Tibial artery (tissue), 4 donors: ENCODE data around the gene RPTOR.
"Not testable (repeated sequence)": the region's sequence is repeated elsewhere in the genome, so short reads cannot be mapped to it uniquely, and the experiment has no call there.

Experiments used
- DNase-seq, 2 donors: peaks; one replicate each; pipeline ENCODE4 v3.0.0-alpha.2; 2019
- H3K27ac ChIP-seq, 2 donors: fragments of 200-600 bp; sonication (generic) in 1 of 2; 1 replicate in 1 of 2; 2 replicates in 1 of 2; pipeline ENCODE4 v1.5.1; 2018 to 2019; ENCODE audit warnings: mild to moderate bottlenecking in 1 of 2
- H3K27me3 ChIP-seq, 2 donors: fragments of 200-600 bp; sonication (generic) in 1 of 2; one replicate each; pipeline versions ENCODE4 v1.5.1 to v1.6.0; 2016 to 2019
- H3K36me3 ChIP-seq, 3 donors: fragments of 200-600 bp; sonication (generic) in 2 of 3; one replicate each; pipeline ENCODE4 v1.5.1; 2016 to 2019; ENCODE audit warnings: mild to moderate bottlenecking in 2 of 3
- H3K4me1 ChIP-seq, 4 donors: fragments of 200-600 bp; sonication (generic) in 2 of 4; 1 replicate in 3 of 4; 2 replicates in 1 of 4; pipeline ENCODE4 v1.5.1; 2016 to 2019
- H3K4me3 ChIP-seq, 2 donors: fragments of 200-600 bp; sonication (generic) in 1 of 2; 1 replicate in 1 of 2; 2 replicates in 1 of 2; pipeline ENCODE4 v1.5.1; 2018 to 2019; ENCODE audit warnings: mild to moderate bottlenecking in 2 of 2
- H3K9me3 ChIP-seq, 3 donors: fragments of 200-600 bp; sonication (generic) in 1 of 3; one replicate each; pipeline ENCODE4 v1.5.1; 2016 to 2019
- CTCF ChIP-seq, 2 experiments: fragments of 200-600 bp in 1 of 2; fragments of 450-650 bp in 1 of 2; IDR thresholded peaks; one replicate each; pipeline ENCODE4 v1.5.1; 2017 to 2019; ENCODE audit warnings: antibody characterized with exemption in 2 of 2, mild to moderate bottlenecking in 1 of 2, moderate library complexity in 1 of 2
- intact Hi-C: fragments of 100-400 bp; cut with DNase I; formaldehyde crosslinking; loops from one replicate; pipeline ENCODE4 v1.15.0; 2023; ENCODE audit warnings: low total_unique reads

Gene RPTOR

GRCh38 chr17:80872001-80872500 is 327.4 kb downstream of the RPTOR start:
- H3K27me3 ChIP-seq = no peaks in the 10 kb centered on the region
- H3K27ac ChIP-seq = no peak overlapping the region
- intact Hi-C loops = no loop called here
- no peaks in the 10 kb centered on the region for H3K4me1 ChIP-seq
- DNase-seq = no peak
- no peaks in the 10 kb centered on the region for H3K9me3 ChIP-seq
- H3K4me3 ChIP-seq = no peak overlapping the region
- no peak for TF ChIP-seq CTCF (IDR thresholded peaks at IDR 0.05)
- H3K36me3 ChIP-seq = peaks cover 0 to 21% (median 10%) of the 10 kb centered on the region in 3 donors

GRCh38 chr17:80872501-80873306 is 328.1 kb downstream of the RPTOR start:
- Histone ChIP-seq H3K9me3 (no peaks in the 10 kb centered on the region), H3K4me3 (no peak overlapping the region), H3K4me1 (no peaks in the 10 kb centered on the region), H3K27ac (no peak overlapping the region), H3K27me3 (no peaks in the 10 kb centered on the region), H3K36me3 (peaks cover 0 to 26% (median 10%) of the 10 kb centered on the region in 3 donors)
- intact Hi-C loops = no loop called here
- TF ChIP-seq CTCF (IDR thresholded peaks at IDR 0.05) = no peak
- no peak for DNase-seq

- Histone ChIP-seq H3K4me3 (no peak overlapping the region), H3K9me3 (no peaks in the 10 kb centered on the region), H3K36me3 (peaks cover 0 to 31% (median 10%) of the 10 kb centered on the region in 3 donors), H3K4me1 (no peaks in the 10 kb centered on the region), H3K27me3 (no peaks in the 10 kb centered on the region), H3K27ac (no peak overlapping the region)
- no peak for DNase-seq
- intact Hi-C loops = no loop called here
- TF ChIP-seq CTCF (IDR thresholded peaks at IDR 0.05) = no peak
Observed at GRCh38 chr17:80873307-80873951, 328.8 kb downstream of the RPTOR start.

GRCh38 chr17:80874866-80875445 is 330.3 kb downstream of the RPTOR start:
- intact Hi-C loops = loop anchor here (5.0 kb wide), 1 partner anchor 438 kb away; no protein-coding TSS in a partner anchor
- Histone ChIP-seq H3K4me3 (no peak overlapping the region), H3K27ac (no peak overlapping the region), H3K4me1 (no peaks in the 10 kb centered on the region), H3K36me3 (peaks cover 0 to 34% (median 10%) of the 10 kb centered on the region in 3 donors), H3K27me3 (no peaks in the 10 kb centered on the region), H3K9me3 (no peaks in the 10 kb centered on the region)
- TF ChIP-seq CTCF (IDR thresholded peaks at IDR 0.05) = no peak
- no peak for DNase-seq

GRCh38 chr17:80875480-80875995 is 330.9 kb downstream of the RPTOR start:
- peaks cover 0 to 40% (median 10%) of the 10 kb centered on the region in 3 donors for H3K36me3 ChIP-seq
- H3K4me3 ChIP-seq, H3K4me1 ChIP-seq, H3K27ac ChIP-seq, H3K9me3 ChIP-seq, H3K27me3 ChIP-seq: not testable (repeated sequence)
- intact Hi-C loops = loop anchor here (5.0 kb wide), 1 partner anchor 438 kb away; no protein-coding TSS in a partner anchor
- peak in 1 of 2 donors; percentile 49 for DNase-seq

DNA sequence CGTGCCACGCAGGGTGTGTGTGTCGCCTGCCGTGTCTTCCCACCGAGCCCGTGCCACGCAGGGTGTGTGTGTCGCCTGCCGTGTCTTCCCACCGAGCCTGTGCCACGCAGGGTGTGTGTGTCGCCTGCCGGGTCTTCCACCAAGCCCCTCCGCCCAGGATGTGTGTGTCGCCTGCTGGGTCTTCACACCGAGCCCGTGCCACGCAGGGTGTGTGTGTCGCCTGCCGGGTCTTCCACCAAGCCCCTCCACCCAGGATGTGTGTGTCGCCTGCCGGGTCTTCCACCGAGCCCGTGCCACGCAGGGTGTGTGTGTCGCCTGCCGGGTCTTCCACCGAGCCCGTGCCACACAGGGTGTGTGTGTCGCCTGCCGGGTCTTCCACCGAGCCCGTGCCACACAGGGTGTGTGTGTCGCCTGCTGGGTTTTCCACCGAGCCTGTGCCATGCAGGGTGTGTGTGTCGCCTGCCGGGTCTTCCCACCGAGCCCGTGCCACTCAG is 331.9 kb downstream of the RPTOR start:
- peaks cover 0 to 47% (median 13%) of the 10 kb centered on the region in 3 donors for H3K36me3 ChIP-seq
- not testable (repeated sequence) for H3K4me1 ChIP-seq, H3K27me3 ChIP-seq, DNase-seq, H3K9me3 ChIP-seq, H3K27ac ChIP-seq, H3K4me3 ChIP-seq
- intact Hi-C loops = loop anchor here (5.0 kb wide), 1 partner anchor 439 kb away; no protein-coding TSS in a partner anchor
